Lower lobe of right lung (tissue), 2 donors: Measurements from ENCODE around the gene TMEM270. TPM values are rescaled to one million over a fixed set of nuclear protein-coding genes. Genes with fewer than 3 reads are reported as not detected.
A peak's percentile ranks its signal among the peaks of the same experiment; 100 is the strongest.

Source experiments
- ATAC-seq, 2 donors: fragments of 200-7000 bp; cut with Tn5 transposase; one replicate each; pipeline ENCODE4 v1.9.1; 2020 to 2022; ENCODE audit warnings: mild to moderate bottlenecking in 2 of 2, moderate library complexity in 2 of 2
- DNase-seq: peaks from one replicate; pipeline ENCODE4 v3.0.0-alpha.2; 2020
- H3K27ac ChIP-seq: fragments of 200-600 bp; one replicate; pipeline ENCODE4 v1.8.0; 2022
- H3K27me3 ChIP-seq: fragments of 200-600 bp; one replicate; pipeline ENCODE4 v1.8.0; 2022; ENCODE audit warnings: low read depth
- H3K36me3 ChIP-seq: fragments of 200-600 bp; one replicate; pipeline ENCODE4 v1.8.0; 2022; ENCODE audit warnings: mild to moderate bottlenecking
- H3K4me1 ChIP-seq: fragments of 200-600 bp; one replicate; pipeline ENCODE4 v1.8.0; 2022
- H3K4me3 ChIP-seq: fragments of 200-600 bp; one replicate; pipeline ENCODE4 v1.8.0; 2022; ENCODE audit warnings: mild to moderate bottlenecking
- H3K9me3 ChIP-seq: fragments of 200-600 bp; one replicate; pipeline ENCODE4 v1.8.0; 2022
- CTCF ChIP-seq: fragments of 200-600 bp; IDR thresholded peaks from one replicate; pipeline ENCODE4 v1.8.0; 2022; ENCODE audit warnings: antibody characterized with exemption, mild to moderate bottlenecking
- intact Hi-C: fragments of 100-400 bp; cut with DNase I; formaldehyde crosslinking; loops from one replicate; pipeline ENCODE4 v1.11.0; 2022
- total RNA-seq: library from RNA; stranded (reverse); fragmentation: NEBNext Ultra II Directional; extraction: Animal tissue kit (Norgen Biotek cat#: 25700); gene quantifications from one replicate; pipeline ENCODE4 v1.2.1, GENCODE V29; 2021
- donor health status: DM: no; HTN: yes; CAD: no; lungs with severe emphysema.

TMEM270 gene
- total RNA-seq, 1 donor from 2014 or later: not detected

- H3K27ac ChIP-seq: no peak overlapping the region
- DNase-seq: no peak
- no peak for TF ChIP-seq CTCF
- H3K4me1 ChIP-seq: peaks cover 31% of the 10 kb centered on the region
- H3K4me3 ChIP-seq: no peak overlapping the region
- no peaks in the 10 kb centered on the region for H3K27me3 ChIP-seq
- peaks cover 5% of the 10 kb centered on the region for H3K9me3 ChIP-seq
- no peak for ATAC-seq
- H3K36me3 ChIP-seq: no peaks in the 10 kb centered on the region
- intact Hi-C loops: no loop called here
Observed at GRCh38 chr7:73891178-73891885, 30.4 kb downstream of the TMEM270 start.

- Histone ChIP-seq H3K9me3 (peaks cover 5% of the 10 kb centered on the region), H3K36me3 (no peaks in the 10 kb centered on the region), H3K27ac (no peak overlapping the region), H3K27me3 (no peaks in the 10 kb centered on the region), H3K4me1 (peaks cover 21% of the 10 kb centered on the region), H3K4me3 (no peak overlapping the region)
- DNase-seq (no peak), ATAC-seq (no peak)
- TF ChIP-seq CTCF: no peak
- intact Hi-C loops: no loop called here
Observed at GRCh38 chr7:73892003-73892999, 31.3 kb downstream of the TMEM270 start.

GRCh38 chr7:73893342-73894101 lies 32.6 kb downstream of the TMEM270 start:
- intact Hi-C loops: no loop called here
- TF ChIP-seq CTCF: no peak
- Histone ChIP-seq H3K27me3 (no peaks in the 10 kb centered on the region), H3K4me3 (no peak overlapping the region), H3K36me3 (no peaks in the 10 kb centered on the region), H3K9me3 (peaks cover 5% of the 10 kb centered on the region), H3K4me1 (peaks cover 21% of the 10 kb centered on the region), H3K27ac (peak overlapping the region; percentile 62)
- DNase-seq (peak; percentile 59), ATAC-seq (peak; percentile 49 to 70)

GRCh38 chr7:73894166-73894565 lies 33.2 kb downstream of the TMEM270 start:
- Histone ChIP-seq H3K36me3 (no peaks in the 10 kb centered on the region), H3K9me3 (peaks cover 5% of the 10 kb centered on the region), H3K4me1 (peaks cover 21% of the 10 kb centered on the region), H3K4me3 (no peak overlapping the region), H3K27ac (peak overlapping the region; percentile 62), H3K27me3 (no peaks in the 10 kb centered on the region)
- ATAC-seq (no peak), DNase-seq (no peak)
- intact Hi-C loops: no loop called here
- no peak for TF ChIP-seq CTCF
